ENCODE results near the gene DMD.

Gene DMD

GRCh38 chrX:33014949-33015348, 196.4 kb downstream of the DMD start:
- no peak for DNase-seq

DNA sequence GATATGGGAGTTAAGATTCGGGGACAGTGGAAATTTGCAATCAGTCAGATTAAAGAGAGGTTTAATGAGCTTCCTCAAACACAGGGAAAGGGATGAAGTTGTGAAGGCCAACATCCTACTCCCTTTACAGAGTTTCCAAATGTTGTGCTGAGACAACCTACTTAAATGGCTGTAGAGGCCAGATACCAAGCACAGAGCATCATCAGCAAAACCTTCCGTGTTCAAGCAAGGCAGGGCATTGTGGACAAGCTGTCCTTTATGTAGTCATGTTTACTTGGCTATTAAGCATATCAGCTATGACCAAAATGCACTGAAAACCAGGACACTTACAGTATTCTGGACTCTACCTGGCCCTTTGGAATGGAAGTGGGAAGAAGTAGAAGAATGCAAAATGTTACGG, 197.3 kb downstream of the DMD start:
- no peak for DNase-seq

DNA sequence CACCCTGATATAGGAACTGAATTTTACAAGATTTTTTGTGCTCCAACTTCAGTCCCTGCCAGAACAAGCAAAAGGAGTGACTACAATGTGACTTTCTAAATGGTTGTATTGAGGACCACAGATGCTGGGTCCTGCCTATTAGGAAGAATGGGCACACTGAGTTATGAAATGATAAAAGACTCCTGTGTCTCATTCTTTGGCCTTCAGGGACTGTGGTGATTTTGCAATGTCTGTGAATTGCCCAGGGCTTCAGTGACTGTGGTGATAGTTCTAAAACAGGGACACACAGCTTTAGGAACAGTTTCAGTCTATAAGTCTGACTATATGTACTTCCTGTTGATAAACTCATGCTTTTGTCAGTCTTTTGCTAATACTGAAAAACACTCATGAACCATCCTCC, 210.2 kb downstream of the DMD start:
- no peak for DNase-seq

DNA sequence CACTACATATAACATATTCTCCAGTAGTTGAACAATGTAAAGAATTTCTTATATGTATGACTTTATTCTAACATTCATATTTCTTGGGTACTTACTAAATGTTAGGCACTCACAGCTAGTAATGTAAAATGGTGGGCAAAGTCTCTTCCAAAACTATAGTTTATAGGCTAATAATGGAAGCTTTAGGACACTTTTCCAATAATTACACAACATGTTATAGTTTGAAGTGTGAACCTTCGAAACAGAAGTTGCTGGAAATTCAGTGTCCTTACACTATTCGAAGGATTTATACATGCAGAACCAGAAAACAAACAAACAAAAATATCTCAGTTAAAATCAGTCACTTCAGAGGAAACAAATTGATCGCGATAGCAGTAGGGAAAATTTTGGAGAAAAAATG, 212.6 kb downstream of the DMD start:
- no peak for DNase-seq

DNA sequence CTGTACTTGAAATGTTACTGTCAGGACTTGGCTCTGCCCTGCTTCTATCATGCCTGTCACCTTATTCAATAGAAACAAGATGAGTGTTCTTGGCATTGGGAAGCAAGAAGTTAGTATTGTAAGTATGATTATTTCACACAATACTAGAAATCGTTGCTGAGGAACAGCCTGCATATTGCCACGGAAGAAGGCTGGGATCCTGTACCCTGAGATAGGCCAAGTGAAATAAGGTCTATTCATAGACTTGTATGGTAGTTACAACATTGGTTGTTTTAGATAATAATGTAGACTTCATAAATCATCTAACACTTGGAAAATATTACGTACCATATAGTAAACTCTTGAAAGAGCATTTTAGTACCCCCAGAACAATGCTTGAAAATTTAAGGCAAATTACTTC, 215.9 kb downstream of the DMD start:
- no peak for DNase-seq

- DNase-seq: no peak
Observed at GRCh38 chrX:32987142-32987541, 224.2 kb downstream of the DMD start.

- no peak for DNase-seq
Observed at GRCh38 chrX:32985544-32985943, 225.8 kb downstream of the DMD start.

GRCh38 chrX:32966821-32967355, 244.5 kb downstream of the DMD start:
- DNase-seq: no peak

GRCh38 chrX:32954125-32954524, 257.2 kb downstream of the DMD start:
- no peak for DNase-seq

GRCh38 chrX:32948130-32948529, 263.2 kb downstream of the DMD start:
- DNase-seq: no peak

GRCh38 chrX:32937043-32937442, 274.3 kb downstream of the DMD start:
- no peak for DNase-seq

- DNase-seq: no peak
Observed at GRCh38 chrX:32933548-32933947, 277.8 kb downstream of the DMD start.

- no peak for DNase-seq
Observed at GRCh38 chrX:32929040-32929439, 282.3 kb downstream of the DMD start.

GRCh38 chrX:32896088-32896487, 315.3 kb downstream of the DMD start:
- no peak for DNase-seq

GRCh38 chrX:32894679-32895078, 316.7 kb downstream of the DMD start:
- no peak for DNase-seq

DNA sequence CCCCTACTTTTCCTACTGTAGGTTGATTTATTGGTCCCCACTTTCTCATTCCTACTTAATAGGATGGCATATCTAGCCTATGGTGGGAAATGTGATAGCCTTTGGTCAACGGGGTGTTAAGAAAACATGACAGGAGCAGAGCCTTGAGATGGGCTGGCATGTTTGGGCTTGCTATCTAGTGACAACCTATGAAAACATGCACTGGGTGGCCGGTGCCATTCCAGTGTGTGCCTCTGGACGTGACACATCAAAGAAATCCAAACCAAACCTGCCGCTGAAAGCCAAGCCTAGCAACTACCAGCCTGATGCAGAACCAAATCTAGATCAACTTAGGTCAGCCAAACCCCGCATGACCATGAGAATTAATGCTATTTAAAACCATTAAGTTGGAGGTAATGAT, 317.6 kb downstream of the DMD start:
- no peak for DNase-seq

- DNase-seq: no peak
Observed at GRCh38 chrX:32877592-32877991, 333.8 kb downstream of the DMD start.

DNA sequence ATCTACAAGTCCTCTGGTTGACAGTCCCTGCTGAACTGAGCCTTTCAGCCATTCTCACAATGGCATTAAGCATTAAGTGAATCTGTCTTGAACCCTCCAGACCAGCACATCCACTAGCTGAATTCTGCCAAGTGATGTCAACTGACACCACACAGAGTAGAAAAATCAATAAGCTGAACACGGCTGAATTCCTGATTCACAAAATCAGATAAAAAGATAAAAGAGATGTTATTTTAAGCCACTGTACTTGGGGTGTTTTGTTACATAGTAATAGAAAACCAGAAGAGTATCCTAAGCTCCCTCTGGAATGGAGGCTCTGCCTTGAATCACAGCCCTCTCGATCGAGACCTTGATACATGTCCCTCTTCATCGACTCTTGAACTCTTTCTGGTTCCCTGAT, 336.5 kb downstream of the DMD start:
- DNase-seq: no peak

DNA sequence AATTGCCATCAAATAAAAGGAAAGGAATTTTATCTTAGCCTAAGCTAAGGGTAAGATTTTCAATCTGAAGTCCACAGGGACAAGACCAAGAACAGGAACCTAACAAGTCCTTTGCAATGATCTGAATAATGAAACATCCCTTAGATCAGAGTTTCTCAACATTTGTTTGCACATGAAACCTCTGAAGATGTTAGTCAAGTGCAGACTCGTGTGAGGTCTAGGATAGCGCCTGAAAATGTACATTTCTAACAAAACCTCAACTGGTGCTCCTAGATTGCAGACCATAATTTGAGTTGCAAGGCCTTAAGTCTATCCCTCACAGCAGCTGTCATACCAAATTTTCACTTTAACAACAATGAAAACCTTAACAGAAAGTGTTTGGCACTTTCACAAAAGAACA, 337.6 kb downstream of the DMD start:
- DNase-seq: no peak

GRCh38 chrX:32871636-32872035, 339.7 kb downstream of the DMD start:
- DNase-seq: no peak

DNA sequence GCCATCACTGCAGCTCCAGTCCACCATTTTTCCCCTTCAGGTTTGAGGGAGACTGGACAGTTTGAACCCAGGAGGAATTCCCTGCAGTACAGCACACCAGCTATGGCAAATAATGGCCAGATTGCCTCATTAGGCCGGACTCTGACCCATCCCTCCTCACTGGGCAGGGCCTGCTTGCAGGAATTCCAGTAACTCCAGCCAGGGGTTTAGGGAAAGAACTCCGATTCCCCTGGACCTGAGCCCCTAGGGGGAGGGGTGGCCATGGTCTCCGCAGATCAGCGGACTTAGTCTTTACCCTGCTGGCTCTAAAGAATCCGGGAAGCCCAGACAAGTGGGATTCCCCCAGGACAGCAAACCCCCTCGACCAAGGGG, 342.8 kb downstream of the DMD start:
- no peak for DNase-seq

DNA sequence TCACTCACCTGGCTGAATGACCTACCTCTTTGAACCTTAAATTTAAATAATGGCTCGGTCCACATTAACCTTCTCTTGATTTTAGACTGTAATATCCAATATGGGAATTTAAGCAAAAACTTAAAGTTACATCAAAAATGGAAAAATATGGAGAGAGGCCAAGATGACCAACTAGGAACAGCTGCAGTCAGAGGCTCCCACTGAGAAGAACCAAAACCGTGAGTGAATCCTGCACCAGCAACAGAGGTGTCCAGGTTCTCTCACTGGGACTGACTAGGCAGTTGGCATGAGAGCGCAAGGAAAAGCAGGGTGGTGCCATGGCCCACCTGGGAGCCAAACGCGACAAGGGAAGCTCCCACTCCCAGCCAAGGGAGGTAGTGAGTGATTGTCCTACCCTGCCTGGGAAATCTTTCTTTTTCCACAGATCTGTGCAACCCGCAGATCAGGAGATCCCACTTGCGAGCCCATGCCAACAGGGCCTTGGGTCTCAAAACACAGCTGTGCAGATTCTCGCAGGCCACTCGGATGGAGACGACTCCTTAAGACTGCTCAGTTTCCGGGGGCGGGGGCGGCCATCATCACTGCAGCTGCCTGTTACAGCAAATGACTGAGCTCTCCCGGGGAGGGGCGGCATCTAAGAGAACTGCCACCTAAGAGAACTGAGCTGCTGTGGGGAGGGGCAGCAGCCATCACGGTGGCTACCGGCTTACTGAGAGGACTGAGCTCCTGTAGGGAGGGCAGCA, 343.4 kb downstream of the DMD start:
- no peak for DNase-seq

- no peak for DNase-seq
Observed at GRCh38 chrX:32852203-32852602, 359.1 kb downstream of the DMD start.

DNA sequence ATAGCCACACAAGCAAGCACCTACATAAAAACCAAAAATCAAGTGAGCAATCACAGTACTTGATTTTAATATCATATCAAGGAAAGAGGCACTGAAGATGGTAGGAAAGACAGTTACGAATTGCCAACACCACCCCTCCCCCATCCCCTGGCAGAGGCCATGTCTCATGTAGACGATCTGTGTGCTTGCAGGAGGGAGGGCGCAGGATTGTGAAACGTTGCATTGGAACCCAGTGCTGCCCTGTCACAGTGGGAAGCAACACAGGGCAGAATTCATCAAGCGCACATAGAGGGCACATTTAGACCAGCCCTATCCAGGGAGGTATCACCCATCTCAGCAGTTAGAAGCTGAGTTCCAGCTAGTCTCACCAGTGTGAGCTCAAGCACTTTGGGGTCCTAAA, 359.8 kb downstream of the DMD start:
- DNase-seq: no peak

- DNase-seq: no peak
Observed at GRCh38 chrX:32847921-32848320, 363.4 kb downstream of the DMD start.

Data from CD4-positive, alpha-beta T cell treated with Interleukin-17A for 4 hours (primary cell).